SK-MEL-5 (cell line): ENCODE results near the gene NEK4. TPM values are rescaled to one million over a fixed set of nuclear protein-coding genes. Genes with fewer than 3 reads are reported as not detected.
"Not testable (repeated sequence)": the region's sequence is repeated elsewhere in the genome, so short reads cannot be mapped to it uniquely, and the experiment has no call there.

Experiments
- DNase-seq: peaks from one replicate; pipeline ENCODE4 v3.0.0-alpha.2; 2016; ENCODE audit warnings: low read depth, low spot score
- in situ Hi-C: cut with HindIII; loops from 2 replicates; pipeline ENCODE4 v1.10.0; 2016; ENCODE audit warnings: low sequenced_read_pairs, high pct_unique_total_duplicates, low pct_unique_long_range_greater_than_20kb
- total RNA-seq: library from RNA; depleted of rRNA; stranded (reverse); fragments of >200 nt; shearing (Covaris generic); gene quantifications from 2 replicates; pipeline ENCODE4 v1.2.3, GENCODE V29; 2014

Gene NEK4
- total RNA-seq, 1 experiment from 2014 or later, result 32.7 TPM

- DNase-seq, result no peak
- in situ Hi-C loops, result no loop called here
These were observed 13.4 kb upstream of the NEK4 start for GRCh38 chr3:52784021-52784621.

- in situ Hi-C loops, result no loop called here
These were observed 12.4 kb upstream of the NEK4 start for GRCh38 chr3:52783211-52783555.

GRCh38 chr3:52782412-52783210 lies 11.9 kb upstream of the NEK4 start:
- in situ Hi-C loops, result no loop called here
- no peak for DNase-seq

More at GRCh38 chr3:52783211-52783555, 12.4 kb upstream of the NEK4 start:
- DNase-seq, result no peak

GRCh38 chr3:52781741-52782140 lies 11.0 kb upstream of the NEK4 start:
- in situ Hi-C loops, result no loop called here
- DNase-seq, result no peak

- no peak for DNase-seq
- in situ Hi-C loops, result no loop called here
These were observed 9.3 kb upstream of the NEK4 start for GRCh38 chr3:52779837-52780585.

GRCh38 chr3:52779011-52779836 lies 8.5 kb upstream of the NEK4 start:
- DNase-seq, result no peak
- in situ Hi-C loops, result no loop called here

GRCh38 chr3:52777959-52778805 lies 7.4 kb upstream of the NEK4 start:
- in situ Hi-C loops, result no loop called here

GRCh38 chr3:52777127-52777958 lies 6.6 kb upstream of the NEK4 start, which contains the start of gene ITIH1:
Gene ITIH1, plus strand, starts transcription at chr3:52777599. Its CDS starts 17 bp downstream, at chr3:52777616.
- DNase-seq, result no peak
- in situ Hi-C loops, result no loop called here

More at GRCh38 chr3:52777959-52778805, 7.4 kb upstream of the NEK4 start:
- no peak for DNase-seq

GRCh38 chr3:52776486-52776885 lies 5.7 kb upstream of the NEK4 start:
- in situ Hi-C loops, DNase-seq: not testable (repeated sequence)

GRCh38 chr3:52775877-52776276 lies 5.1 kb upstream of the NEK4 start:
- DNase-seq, result no peak
- in situ Hi-C loops, result no loop called here

- no peak for DNase-seq
- in situ Hi-C loops, result no loop called here
These were observed 4.4 kb upstream of the NEK4 start for GRCh38 chr3:52774901-52775864.

GRCh38 chr3:52774066-52774713 lies 3.5 kb upstream of the NEK4 start:
- DNase-seq, result no peak
- in situ Hi-C loops, result no loop called here

- in situ Hi-C loops, result no loop called here
- no peak for DNase-seq
These were observed 2.8 kb upstream of the NEK4 start for GRCh38 chr3:52773361-52774065.

GRCh38 chr3:52771702-52772101 lies 962 bp upstream of the NEK4 start:
- in situ Hi-C loops, result no loop called here
- no peak for DNase-seq
